ENCODE data around the gene PCSK6.

DNA sequence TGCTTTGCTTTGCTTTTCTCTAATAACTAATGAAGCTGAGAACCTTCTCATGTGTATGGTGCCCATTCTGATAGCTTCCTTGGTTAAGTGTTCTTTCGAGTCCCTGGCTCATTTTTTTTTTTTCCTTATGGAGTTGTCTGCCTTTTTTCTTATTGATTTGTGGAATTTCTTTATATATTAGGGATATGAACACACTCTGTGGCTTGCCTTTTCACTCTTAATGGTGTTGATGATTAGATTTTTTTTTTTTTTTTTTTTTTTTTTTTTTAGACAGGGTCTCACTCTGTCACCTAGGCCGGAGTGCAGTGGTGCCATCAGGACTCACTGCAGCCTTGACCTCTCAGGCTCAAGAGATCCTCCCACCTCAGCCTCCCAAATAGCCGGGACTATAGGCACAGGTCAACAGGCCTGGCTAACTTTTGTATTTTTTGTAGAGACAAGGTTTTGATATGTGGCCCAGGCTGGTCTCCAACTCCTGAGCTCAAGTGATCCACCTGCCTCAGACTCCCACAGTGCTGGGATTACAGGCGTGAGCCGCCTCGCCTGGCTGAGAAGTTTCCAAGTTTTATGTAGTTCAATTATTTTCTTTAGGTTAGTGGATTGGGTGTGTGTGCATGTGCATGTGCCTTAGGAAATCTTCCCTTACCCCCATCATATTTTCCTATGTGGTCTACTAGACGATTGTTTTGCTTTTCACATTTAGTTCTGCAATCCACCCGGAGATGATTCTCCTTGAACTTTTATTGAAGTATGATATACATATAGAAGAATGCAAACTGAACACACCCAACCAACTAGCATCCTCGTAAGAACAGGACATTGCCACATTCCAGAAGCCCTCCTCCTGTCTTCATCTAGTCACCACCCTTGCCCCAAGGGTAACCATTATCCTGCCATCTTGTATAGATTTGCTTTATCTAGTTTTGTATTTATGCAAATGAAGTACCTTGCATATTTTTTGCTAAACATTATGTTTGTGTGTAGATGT, 192.8 kb downstream of the PCSK6 start:
- TF ChIP-seq CTCF (IDR thresholded peaks at IDR 0.05; ENCODE audit: insufficient read depth, low read depth, low read length): no peak
- no peak for TF ChIP-seq EZH2 (IDR thresholded peaks at IDR 0.05; ENCODE audit: insufficient read depth, low read length)
